DOHH2 (cell line): ENCODE results near the gene NMRK1.

Experiments used
- H3F3A ChIP-seq: fragments of 200-600 bp; sonication (generic), shearing (Covaris generic); 2 replicates; pipeline ENCODE4 v1.6.0; 2016; ENCODE audit warnings: antibody characterized with exemption, mild to moderate bottlenecking; ENCODE audit not compliant: control insufficient read depth, insufficient read depth
- H3K27ac ChIP-seq: fragments of 200-600 bp; sonication (generic); 2 replicates; pipeline ENCODE4 v1.5.1; 2014; ENCODE audit warnings: low read depth, mild to moderate bottlenecking, low read length, moderate library complexity
- H3K27me3 ChIP-seq: fragments of 200-600 bp; sonication (generic); 2 replicates; pipeline ENCODE4 v1.6.1; 2014; ENCODE audit warnings: mild to moderate bottlenecking, low read length, mixed read lengths; ENCODE audit not compliant: control insufficient read depth
- H3K36me3 ChIP-seq: fragments of 200-600 bp; sonication (generic); 2 replicates; pipeline ENCODE4 v1.6.1; 2014; ENCODE audit warnings: mild to moderate bottlenecking, low read length, moderate library complexity, mixed read lengths; ENCODE audit not compliant: control insufficient read depth
- H3K4me1 ChIP-seq: fragments of 200-600 bp; sonication (generic); 2 replicates; pipeline ENCODE4 v1.6.1; 2014; ENCODE audit warnings: mild to moderate bottlenecking, low read length, mixed read lengths; ENCODE audit not compliant: control insufficient read depth
- H3K4me2 ChIP-seq: fragments of 200-600 bp; sonication (generic); 2 replicates; pipeline ENCODE4 v1.6.0; 2014; ENCODE audit warnings: mild to moderate bottlenecking, low read length, moderate library complexity
- H3K4me3 ChIP-seq: fragments of 200-600 bp; sonication (generic); 2 replicates; pipeline ENCODE4 v1.5.1; 2014; ENCODE audit warnings: mild to moderate bottlenecking, low read length, mixed read lengths
- H3K79me2 ChIP-seq: fragments of 200-600 bp; sonication (generic); 2 replicates; pipeline ENCODE4 v1.6.1; 2014; ENCODE audit warnings: mild to moderate bottlenecking, low read length, mixed read lengths; ENCODE audit not compliant: control insufficient read depth
- H3K9me2 ChIP-seq: fragments of 200-600 bp; sonication (generic); replicated peaks from 2 replicates; pipeline ENCODE4 v1.6.1; 2014; ENCODE audit warnings: mild to moderate bottlenecking, low read length, mixed read lengths; ENCODE audit not compliant: control insufficient read depth
- H3K9me3 ChIP-seq: fragments of 200-600 bp; sonication (generic); 2 replicates; pipeline ENCODE4 v1.6.1; 2014; ENCODE audit warnings: antibody characterized with exemption, low read length, mixed read lengths; ENCODE audit not compliant: control insufficient read depth, insufficient read depth
- H4K20me1 ChIP-seq: fragments of 200-600 bp; sonication (generic); 2 replicates; pipeline ENCODE4 v1.6.0; 2014; ENCODE audit warnings: low read depth, mild to moderate bottlenecking, antibody characterized with exemption, low read length, moderate library complexity; ENCODE audit not compliant: control insufficient read depth, insufficient read depth
- CTCF ChIP-seq: fragments of 200-600 bp; sonication (generic); IDR thresholded peaks from one replicate; pipeline ENCODE4 v1.5.1; 2014; ENCODE audit warnings: antibody characterized with exemption, mild to moderate bottlenecking, low read depth, low read length; ENCODE audit not compliant: poor library complexity, severe bottlenecking
- EZH2phosphoT487 ChIP-seq: fragments of 200-600 bp; sonication (generic); IDR thresholded peaks from 2 replicates; pipeline ENCODE4 v1.6.1; 2017; ENCODE audit warnings: borderline replicate concordance, mild to moderate bottlenecking, antibody characterized with exemption, low read length, moderate library complexity, mixed read lengths

The NMRK1 gene

GRCh38 chr9:75061169-75061568 lies 26.8 kb downstream of the NMRK1 start:
- Histone ChIP-seq H3K27ac (no peak overlapping the region), H4K20me1 (no peaks in the 10 kb centered on the region), H3K9me3 (no peaks in the 10 kb centered on the region), H3K36me3 (no peaks in the 10 kb centered on the region), H3K4me3 (no peak overlapping the region), H3F3A (no peaks in the 10 kb centered on the region), H3K4me2 (no peak overlapping the region), H3K27me3 (no peaks in the 10 kb centered on the region), H3K9me2 (no peaks in the 10 kb centered on the region), H3K79me2 (no peaks in the 10 kb centered on the region), H3K4me1 (no peaks in the 10 kb centered on the region)
- no peak for TF ChIP-seq CTCF
- TF ChIP-seq EZH2phosphoT487 = no peak

- Histone ChIP-seq H3F3A (no peaks in the 10 kb centered on the region), H3K4me1 (no peaks in the 10 kb centered on the region), H3K27me3 (peaks cover 2% of the 10 kb centered on the region; the same call in 1 of the 2 replicates), H3K79me2 (no peaks in the 10 kb centered on the region), H3K4me2 (no peak overlapping the region), H4K20me1 (no peaks in the 10 kb centered on the region), H3K9me2 (no peaks in the 10 kb centered on the region), H3K36me3 (no peaks in the 10 kb centered on the region), H3K27ac (no peak overlapping the region), H3K9me3 (no peaks in the 10 kb centered on the region), H3K4me3 (no peak overlapping the region)
- TF ChIP-seq CTCF (no peak), EZH2phosphoT487 (no peak)
Measured at GRCh38 chr9:75054368-75055001, 33.5 kb downstream of the NMRK1 start.

- Histone ChIP-seq H3K27me3 (peaks cover 2% of the 10 kb centered on the region; the same call in 1 of the 2 replicates), H3K27ac (no peak overlapping the region), H3K9me3 (no peaks in the 10 kb centered on the region), H3F3A (no peaks in the 10 kb centered on the region), H3K9me2 (no peaks in the 10 kb centered on the region), H3K4me3 (no peak overlapping the region), H3K4me2 (no peak overlapping the region), H4K20me1 (no peaks in the 10 kb centered on the region), H3K36me3 (no peaks in the 10 kb centered on the region), H3K4me1 (no peaks in the 10 kb centered on the region), H3K79me2 (no peaks in the 10 kb centered on the region)
- no peak for TF ChIP-seq CTCF
- no peak for TF ChIP-seq EZH2phosphoT487
Measured at GRCh38 chr9:75053869-75054268, 34.1 kb downstream of the NMRK1 start.
